Fibroblast of skin of right quadriceps (primary cell): Measurements from ENCODE around the gene TTYH1.
"Not testable (repeated sequence)": the region's sequence is repeated elsewhere in the genome, so short reads cannot be mapped to it uniquely, and the experiment has no call there.

ENCODE experiments used
- DNase-seq: peaks from one replicate; pipeline ENCODE4 v3.0.0-alpha.2; 2013

The TTYH1 gene

GRCh38 chr19:54415208-54415900, at the start of gene TTYH1:
Gene TTYH1 (plus strand): TSS chr19:54415464. CDS start chr19:54415553, 89 bp downstream.
- no peak for DNase-seq

GRCh38 chr19:54365798-54366197, 49.5 kb upstream of the TTYH1 start:
- DNase-seq: not testable (repeated sequence)

GRCh38 chr19:54366811-54367210, 48.5 kb upstream of the TTYH1 start:
- DNase-seq: no peak

- no peak for DNase-seq
Observed at GRCh38 chr19:54369082-54369687, 46.1 kb upstream of the TTYH1 start.

GRCh38 chr19:54369688-54370433, 45.4 kb upstream of the TTYH1 start:
- not testable (repeated sequence) for DNase-seq

GRCh38 chr19:54370434-54370796, 44.8 kb upstream of the TTYH1 start:
- DNase-seq: not testable (repeated sequence)

GRCh38 chr19:54371453-54371852, 43.8 kb upstream of the TTYH1 start:
- DNase-seq: not testable (repeated sequence)

- no peak for DNase-seq
Observed at GRCh38 chr19:54373781-54374631, 41.3 kb upstream of the TTYH1 start.

- not testable (repeated sequence) for DNase-seq
Observed at GRCh38 chr19:54375181-54375938, 39.9 kb upstream of the TTYH1 start.

GRCh38 chr19:54376610-54377285, 38.5 kb upstream of the TTYH1 start:
- DNase-seq: no peak

- DNase-seq: no peak
Observed at GRCh38 chr19:54379187-54379678, 36.0 kb upstream of the TTYH1 start.

- DNase-seq: no peak
Observed at GRCh38 chr19:54380897-54381296, 34.4 kb upstream of the TTYH1 start.

GRCh38 chr19:54382041-54382440, 33.2 kb upstream of the TTYH1 start:
- not testable (repeated sequence) for DNase-seq

GRCh38 chr19:54383330-54383729, 31.9 kb upstream of the TTYH1 start:
- DNase-seq: no peak

GRCh38 chr19:54387991-54388801, 27.1 kb upstream of the TTYH1 start:
- no peak for DNase-seq

GRCh38 chr19:54388802-54389139, 26.5 kb upstream of the TTYH1 start:
- no peak for DNase-seq

GRCh38 chr19:54389553-54389952, 25.7 kb upstream of the TTYH1 start:
- DNase-seq: no peak

GRCh38 chr19:54390942-54391577, 24.2 kb upstream of the TTYH1 start:
- peak; percentile 53 for DNase-seq

- DNase-seq: no peak
Observed at GRCh38 chr19:54391589-54392061, 23.6 kb upstream of the TTYH1 start.

GRCh38 chr19:54392105-54392504, 23.2 kb upstream of the TTYH1 start:
- DNase-seq: no peak
